Measurements from ENCODE around the gene KIF12. TPM values are rescaled to one million over a fixed set of nuclear protein-coding genes. Genes with fewer than 3 reads are reported as not detected.
"Not testable (repeated sequence)": the region's sequence is repeated elsewhere in the genome, so short reads cannot be mapped to it uniquely, and the experiment has no call there.

The KIF12 gene
- total RNA-seq, 1 donor from 2014 or later = not detected

- DNase-seq (ENCODE audit: low read depth in 2 of 2) = no peak
Observed at GRCh38 chr9:114048533-114049415, 50.3 kb downstream of the KIF12 start.

GRCh38 chr9:114047717-114048116, 51.4 kb downstream of the KIF12 start:
- DNase-seq (ENCODE audit: low read depth in 2 of 2) = peak; percentile 10 to 32

GRCh38 chr9:114046875-114047274, 52.2 kb downstream of the KIF12 start:
- DNase-seq (ENCODE audit: low read depth in 2 of 2) = no peak

- DNase-seq (ENCODE audit: low read depth in 2 of 2) = no peak
Observed at GRCh38 chr9:114046237-114046755, 52.8 kb downstream of the KIF12 start.

- DNase-seq (ENCODE audit: low read depth in 2 of 2) = not testable (repeated sequence)
Observed at GRCh38 chr9:114043660-114044059, 55.4 kb downstream of the KIF12 start.

Other genes starting within 250 kb of the KIF12 start
- gene ZNF618, start 223.0 kb downstream of the KIF12 start, total RNA-seq = 6.8 and 10.5 TPM in 2 replicates
- not detected in 2 replicates for gene AMBP, start 21.0 kb downstream of the KIF12 start, total RNA-seq
- 1.0 and 1.1 TPM in 2 replicates for gene COL27A1, start 56.2 kb upstream of the KIF12 start, total RNA-seq
- not detected in 2 replicates for gene ORM1, start 223.8 kb upstream of the KIF12 start, total RNA-seq
- gene ORM2, start 230.6 kb upstream of the KIF12 start, total RNA-seq = not detected in 2 replicates

All from dermis microvascular lymphatic vessel endothelial cell (primary cell).